Measurements from ENCODE around the gene SPOPL.

DNA sequence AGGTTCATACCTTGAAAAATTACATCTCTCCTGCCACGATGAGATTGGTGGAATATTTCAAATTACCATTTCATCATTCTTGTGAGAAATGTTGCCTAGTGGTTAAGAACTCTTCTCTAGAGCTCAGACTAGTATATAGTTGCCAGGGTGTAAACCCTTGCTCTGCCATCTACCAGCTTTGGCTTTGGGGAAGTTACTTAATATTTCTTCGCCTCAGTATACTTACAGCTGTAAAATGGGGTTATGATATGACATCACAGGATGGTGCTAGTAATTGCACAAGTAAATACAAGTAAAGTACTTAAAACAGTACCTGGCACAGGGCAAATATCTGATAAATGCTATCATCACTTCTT, 1.5 kb downstream of the SPOPL start:
- TF ChIP-seq, protein P1, sequence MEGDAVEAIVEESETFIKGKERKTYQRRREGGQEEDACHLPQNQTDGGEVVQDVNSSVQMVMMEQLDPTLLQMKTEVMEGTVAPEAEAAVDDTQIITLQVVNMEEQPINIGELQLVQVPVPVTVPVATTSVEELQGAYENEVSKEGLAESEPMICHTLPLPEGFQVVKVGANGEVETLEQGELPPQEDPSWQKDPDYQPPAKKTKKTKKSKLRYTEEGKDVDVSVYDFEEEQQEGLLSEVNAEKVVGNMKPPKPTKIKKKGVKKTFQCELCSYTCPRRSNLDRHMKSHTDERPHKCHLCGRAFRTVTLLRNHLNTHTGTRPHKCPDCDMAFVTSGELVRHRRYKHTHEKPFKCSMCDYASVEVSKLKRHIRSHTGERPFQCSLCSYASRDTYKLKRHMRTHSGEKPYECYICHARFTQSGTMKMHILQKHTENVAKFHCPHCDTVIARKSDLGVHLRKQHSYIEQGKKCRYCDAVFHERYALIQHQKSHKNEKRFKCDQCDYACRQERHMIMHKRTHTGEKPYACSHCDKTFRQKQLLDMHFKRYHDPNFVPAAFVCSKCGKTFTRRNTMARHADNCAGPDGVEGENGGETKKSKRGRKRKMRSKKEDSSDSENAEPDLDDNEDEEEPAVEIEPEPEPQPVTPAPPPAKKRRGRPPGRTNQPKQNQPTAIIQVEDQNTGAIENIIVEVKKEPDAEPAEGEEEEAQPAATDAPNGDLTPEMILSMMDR (conservative IDR thresholded peaks at IDR 0.05), result no peak
- TF ChIP-seq ZFX (IDR thresholded peaks at IDR 0.05), result no peak

Measured in C4-2B (cell line).